GM12874 (cell line): ENCODE measurements around the gene MAN1C1.

Experiments used
- TF ChIP-seq, protein P1 (sequence below): IDR thresholded peaks from 2 replicates; pipeline ENCODE4 v1.5.1; 2011; ENCODE audit warnings: low read depth, mild to moderate bottlenecking, control low read depth, low read length, moderate library complexity; ENCODE audit not compliant: insufficient read depth

The MAN1C1 gene

GRCh38 chr1:25705699-25706098 is 89.1 kb downstream of the MAN1C1 start:
- TF ChIP-seq, protein P1, sequence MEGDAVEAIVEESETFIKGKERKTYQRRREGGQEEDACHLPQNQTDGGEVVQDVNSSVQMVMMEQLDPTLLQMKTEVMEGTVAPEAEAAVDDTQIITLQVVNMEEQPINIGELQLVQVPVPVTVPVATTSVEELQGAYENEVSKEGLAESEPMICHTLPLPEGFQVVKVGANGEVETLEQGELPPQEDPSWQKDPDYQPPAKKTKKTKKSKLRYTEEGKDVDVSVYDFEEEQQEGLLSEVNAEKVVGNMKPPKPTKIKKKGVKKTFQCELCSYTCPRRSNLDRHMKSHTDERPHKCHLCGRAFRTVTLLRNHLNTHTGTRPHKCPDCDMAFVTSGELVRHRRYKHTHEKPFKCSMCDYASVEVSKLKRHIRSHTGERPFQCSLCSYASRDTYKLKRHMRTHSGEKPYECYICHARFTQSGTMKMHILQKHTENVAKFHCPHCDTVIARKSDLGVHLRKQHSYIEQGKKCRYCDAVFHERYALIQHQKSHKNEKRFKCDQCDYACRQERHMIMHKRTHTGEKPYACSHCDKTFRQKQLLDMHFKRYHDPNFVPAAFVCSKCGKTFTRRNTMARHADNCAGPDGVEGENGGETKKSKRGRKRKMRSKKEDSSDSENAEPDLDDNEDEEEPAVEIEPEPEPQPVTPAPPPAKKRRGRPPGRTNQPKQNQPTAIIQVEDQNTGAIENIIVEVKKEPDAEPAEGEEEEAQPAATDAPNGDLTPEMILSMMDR: no peak

GRCh38 chr1:25706146-25707089 is 89.8 kb downstream of the MAN1C1 start:
- TF ChIP-seq, protein P1: no peak

GRCh38 chr1:25707280-25708016 is 90.9 kb downstream of the MAN1C1 start:
- TF ChIP-seq, protein P1: no peak

- TF ChIP-seq, protein P1: no peak
These were observed 94.2 kb downstream of the MAN1C1 start for GRCh38 chr1:25710583-25711347.

- TF ChIP-seq, protein P1: no peak
These were observed 95.1 kb downstream of the MAN1C1 start for GRCh38 chr1:25711555-25712298.

- TF ChIP-seq, protein P1: no peak
These were observed 95.8 kb downstream of the MAN1C1 start for GRCh38 chr1:25712299-25712970.
